IMR-90 (cell line): ENCODE data around the gene F13A1. TPM values are rescaled to one million over a fixed set of nuclear protein-coding genes. Genes with fewer than 3 reads are reported as not detected.

Experiments used
- ATAC-seq: fragments of 200-7000 bp; cut with Tn5 transposase; 2 replicates; pipeline ENCODE4 v1.9.1; 2020; ENCODE audit warnings: low read depth, mild to moderate bottlenecking, moderate library complexity
- BruUV-seq: library from RNA; stranded (reverse); fragments of 400-500 nt; replicated peaks from 2 replicates; lab custom pipeline; 2021; lab: Mats Ljungman, UMichigan
- CTCF ChIA-PET: fragments of 300-600 bp; formaldehyde crosslinking; extraction: SDS; loops from one replicate; lab custom pipeline; 2021; ENCODE audit warnings: antibody characterized with exemption; lab: Yijun Ruan, JAX
- POLR2A ChIA-PET: fragments of 300-600 bp; sonication (Branson Sonifier 250); formaldehyde crosslinking; loops from one replicate; lab custom pipeline; 2022; ENCODE audit warnings: antibody characterized with exemption; ENCODE audit not compliant: unreplicated experiment; lab: Charles Lee
- DNase-seq: peaks from one replicate; pipeline ENCODE4 v3.0.0; 2013
- H2AFZ ChIP-seq: replicated peaks from 2 replicates; pipeline ENCODE3; 2013; ENCODE audit warnings: low read length, mild to moderate bottlenecking; ENCODE audit not compliant: poor library complexity
- H2AK5ac ChIP-seq: 2 replicates; pipeline ENCODE4 v1.6.1; 2013; ENCODE audit warnings: low read depth, low read length, inconsistent platforms
- H2AK9ac ChIP-seq: replicated peaks from 2 replicates; pipeline ENCODE3; 2013; ENCODE audit warnings: mild to moderate bottlenecking, low read depth, low read length, moderate library complexity; ENCODE audit not compliant: poor library complexity
- H2BK120ac ChIP-seq: 2 replicates; pipeline ENCODE4 v1.6.1; 2013; ENCODE audit warnings: low read depth, low read length, inconsistent platforms
- H2BK15ac ChIP-seq: 3 replicates; pipeline ENCODE4 v1.6.1; 2013; ENCODE audit warnings: low read depth, low read length, inconsistent platforms
- H2BK20ac ChIP-seq: 2 replicates; pipeline ENCODE4 v1.6.1; 2013; ENCODE audit warnings: low read depth, mild to moderate bottlenecking, inconsistent platforms, low read length, moderate library complexity
- H2BK5ac ChIP-seq: 2 replicates; pipeline ENCODE4 v1.6.1; 2013; ENCODE audit warnings: mild to moderate bottlenecking, low read depth, low read length, inconsistent platforms; ENCODE audit not compliant: poor library complexity, severe bottlenecking
- H3K14ac ChIP-seq: replicated peaks from 2 replicates; pipeline ENCODE4 v1.6.1; 2013; ENCODE audit warnings: low read depth, low read length, inconsistent platforms
- H3K18ac ChIP-seq: 2 replicates; pipeline ENCODE4 v1.6.1; 2013; ENCODE audit warnings: low read depth, low read length, control low read depth
- H3K23ac ChIP-seq: 2 replicates; pipeline ENCODE4 v1.6.1; 2013; ENCODE audit warnings: low read depth, low read length, inconsistent platforms
- H3K27ac ChIP-seq: 2 replicates; pipeline ENCODE4 v1.5.1; 2013; ENCODE audit warnings: mild to moderate bottlenecking, control low read depth, low read length; ENCODE audit not compliant: insufficient read depth
- H3K27me3 ChIP-seq: 2 replicates; pipeline ENCODE4 v1.6.1; 2013; ENCODE audit warnings: low read length; ENCODE audit not compliant: control insufficient read depth, insufficient read depth
- H3K36me3 ChIP-seq: 2 replicates; pipeline ENCODE4 v1.6.1; 2013; ENCODE audit warnings: low read length, mixed read lengths; ENCODE audit not compliant: control insufficient read depth, insufficient read depth
- H3K4ac ChIP-seq: 2 replicates; pipeline ENCODE4 v1.6.1; 2013; ENCODE audit warnings: low read depth, low read length, inconsistent platforms
- H3K4me1 ChIP-seq: 2 replicates; pipeline ENCODE4 v1.6.1; 2013; ENCODE audit warnings: low read length, mixed read lengths; ENCODE audit not compliant: control insufficient read depth, insufficient read depth
- H3K4me2 ChIP-seq: 2 replicates; pipeline ENCODE4 v1.6.1; 2013; ENCODE audit warnings: low read depth, mild to moderate bottlenecking, control low read depth, low read length, moderate library complexity
- H3K4me3 ChIP-seq: 2 replicates; pipeline ENCODE4 v1.5.1; 2013; ENCODE audit warnings: low read depth, mild to moderate bottlenecking, control low read depth, low read length, moderate library complexity; ENCODE audit not compliant: insufficient read depth
- H3K56ac ChIP-seq: 2 replicates; pipeline ENCODE4 v1.6.1; 2013; ENCODE audit warnings: low read length, inconsistent platforms; ENCODE audit not compliant: insufficient read depth; ENCODE audit errors: extremely low read depth
- H3K79me1 ChIP-seq, 2 experiments: 2 replicates each; pipeline ENCODE4 v1.6.1; 2013; ENCODE audit warnings: low read length in 2 of 2, inconsistent platforms in 1 of 2, low read depth in 1 of 2
- H3K9ac ChIP-seq: 2 replicates; pipeline ENCODE4 v1.6.1; 2013; ENCODE audit warnings: low read depth, low read length, control low read depth
- H3K9me1 ChIP-seq: 2 replicates; pipeline ENCODE4 v1.6.1; 2013; ENCODE audit warnings: low read length, inconsistent platforms; ENCODE audit not compliant: insufficient read depth
- H3K9me3 ChIP-seq: 2 replicates; pipeline ENCODE4 v1.6.1; 2013; ENCODE audit warnings: low read length; ENCODE audit not compliant: control insufficient read depth, insufficient read depth
- H4K20me1 ChIP-seq: 2 replicates; pipeline ENCODE4 v1.6.1; 2013; ENCODE audit warnings: low read length, inconsistent platforms; ENCODE audit not compliant: insufficient read depth
- H4K5ac ChIP-seq: 2 replicates; pipeline ENCODE4 v1.6.1; 2013; ENCODE audit warnings: mild to moderate bottlenecking, low read depth, low read length, control low read depth
- H4K8ac ChIP-seq, 2 experiments: 2 replicates each; pipeline ENCODE4 v1.6.1; 2013; ENCODE audit warnings: low read depth in 2 of 2, low read length in 2 of 2, control low read depth in 1 of 2, inconsistent platforms in 1 of 2
- H4K91ac ChIP-seq: 2 replicates; pipeline ENCODE4 v1.6.1; 2013; ENCODE audit warnings: low read depth, low read length, inconsistent platforms; ENCODE audit not compliant: insufficient read depth
- MAFK ChIP-seq: IDR thresholded peaks from 2 replicates; pipeline ENCODE4 v1.6.1; 2012; ENCODE audit warnings: low read depth, low read length, improper control_type of control experiment
- MXI1 ChIP-seq: IDR thresholded peaks from 2 replicates; pipeline ENCODE4 v1.6.1; 2012; ENCODE audit warnings: low read depth, mild to moderate bottlenecking, low read length, moderate library complexity, borderline replicate concordance
- POLR2A ChIP-seq: IDR thresholded peaks from 2 replicates; pipeline ENCODE4 v1.6.1; 2012; ENCODE audit warnings: mild to moderate bottlenecking, low read depth, low read length
- WGBS, 2 experiments: methylation state at CpG; one replicate each; pipeline versions ENCODE4 v1.1.5 to v1.1.7; 2013; ENCODE audit warnings: missing lambda C conversion rate in 2 of 2; ENCODE audit not compliant: insufficient read length in 1 of 2; ENCODE audit errors: extremely low coverage in 2 of 2; 5-methylcytosine and 5-hydroxymethylcytosine counted together
- dilution Hi-C: fragments of 300-500 bp; cut with HindIII; formaldehyde crosslinking; loops from one replicate; pipeline ENCODE4 v1.14.3; 2018; ENCODE audit warnings: low sequenced_read_pairs; ENCODE audit not compliant: unreplicated experiment
- in situ Hi-C: fragments of 300-500 bp; cut with MboI; formaldehyde crosslinking; loops from 3 replicates; pipeline ENCODE4 v1.14.3; 2019; ENCODE audit warnings: low sequenced_read_pairs, inconsistent platforms, mixed read lengths
- intact Hi-C: fragments of 100-400 bp; cut with micrococcal nuclease; formaldehyde crosslinking; loops from 2 replicates; pipeline ENCODE4 v1.10.0; 2022
- polyA plus RNA-seq, 3 experiments: library from polyadenylated mRNA; depleted of rRNA; stranded (reverse); fragments of >200 nt; gene quantifications; 2 replicates each; pipeline ENCODE4 v1.2.3, GENCODE V29; 2012; ENCODE audit warnings: low replicate concordance in 1 of 3
- total RNA-seq: library from RNA; depleted of rRNA; stranded (reverse); fragments of >200 nt; gene quantifications from 2 replicates; pipeline ENCODE4 v1.2.3, GENCODE V29; 2012

F13A1 gene
- total and polyA plus RNA-seq, 2 of the 4 experiments (the other 2 are of a cell fraction), result not detected

DNA sequence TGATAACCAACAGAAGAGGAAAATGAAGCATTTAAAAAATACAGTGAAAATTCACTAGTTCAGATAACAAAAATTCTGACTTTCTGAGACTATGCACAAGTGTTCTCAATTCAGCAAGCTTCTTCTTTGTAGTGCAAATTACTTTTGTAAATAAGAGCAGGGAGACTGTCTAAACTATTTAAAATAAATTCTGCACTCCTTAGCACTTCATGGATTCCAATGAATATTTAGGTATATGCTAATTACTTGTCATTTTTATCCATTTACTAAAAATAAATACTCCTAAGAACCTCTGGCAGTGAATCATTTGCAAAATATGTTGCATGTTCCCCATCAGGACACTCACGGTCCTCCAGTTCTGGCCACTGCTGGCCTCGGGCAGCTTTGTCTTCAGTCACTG is 139.8 kb downstream of the F13A1 start:
- intact Hi-C loops (no loop called here), in situ Hi-C loops (no loop called here), dilution Hi-C loops (no loop called here)
- Histone ChIP-seq H3K18ac (no peak overlapping the region), H3K4ac (no peak overlapping the region), H3K27ac (no peak overlapping the region), H2BK15ac (no peak overlapping the region), H3K9ac (no peak overlapping the region), H3K4me2 (no peak overlapping the region), H2AFZ (no peak overlapping the region), H3K9me3 (peaks cover 27% of the 10 kb centered on the region), H2BK20ac (no peak overlapping the region), H2AK9ac (no peak overlapping the region), H3K23ac (no peak overlapping the region), H3K9me1 (no peaks in the 10 kb centered on the region), H2BK120ac (no peak overlapping the region), H4K5ac (no peak overlapping the region), H4K20me1 (no peaks in the 10 kb centered on the region), H3K27me3 (no peaks in the 10 kb centered on the region), H3K4me1 (no peaks in the 10 kb centered on the region), H3K36me3 (no peaks in the 10 kb centered on the region), H3K79me1 (no peaks in the 10 kb centered on the region), H3K14ac (no peak overlapping the region), H4K91ac (no peak overlapping the region), H3K4me3 (no peak overlapping the region), H2BK5ac (no peak overlapping the region), H4K8ac (no peak overlapping the region), H3K56ac (no peak overlapping the region), H2AK5ac (no peak overlapping the region)
- DNase-seq (no peak), ATAC-seq (no peak)
- TF ChIP-seq MXI1 (no peak), MAFK (no peak), POLR2A (no peak)
- BruUV-seq, result no TSS peak
- CTCF ChIA-PET, result no interaction called here
- POLR2A ChIA-PET, result no interaction called here
- 20% methylated on average over 1 of the region's 2 CpGs; no CpG with 5 or more reads in 1 of the 2 experiments for WGBS, 2 experiments
